ENCODE data around the gene LINGO1.

The LINGO1 gene

DNA sequence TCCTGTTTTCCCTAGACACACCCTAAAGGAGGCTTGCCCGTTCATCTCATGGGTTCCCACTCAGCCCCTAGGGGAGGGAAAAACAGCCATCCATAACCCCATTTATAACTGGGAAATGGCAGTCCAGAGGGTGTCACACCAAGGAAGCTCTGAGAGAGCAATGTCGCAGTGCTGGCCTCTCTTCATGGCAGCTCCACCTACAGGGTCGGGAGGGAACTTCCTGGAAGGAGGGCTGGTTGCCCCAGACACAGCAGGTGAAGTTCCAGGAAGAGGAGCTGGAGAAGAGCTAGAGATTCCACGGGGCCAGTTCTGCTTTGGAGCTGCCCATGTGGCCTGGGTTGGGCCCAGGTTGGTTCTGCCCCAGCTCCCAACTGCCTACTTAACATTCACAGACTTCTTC lies 22.3 kb upstream of the LINGO1 start:
- no peak for DNase-seq

DNA sequence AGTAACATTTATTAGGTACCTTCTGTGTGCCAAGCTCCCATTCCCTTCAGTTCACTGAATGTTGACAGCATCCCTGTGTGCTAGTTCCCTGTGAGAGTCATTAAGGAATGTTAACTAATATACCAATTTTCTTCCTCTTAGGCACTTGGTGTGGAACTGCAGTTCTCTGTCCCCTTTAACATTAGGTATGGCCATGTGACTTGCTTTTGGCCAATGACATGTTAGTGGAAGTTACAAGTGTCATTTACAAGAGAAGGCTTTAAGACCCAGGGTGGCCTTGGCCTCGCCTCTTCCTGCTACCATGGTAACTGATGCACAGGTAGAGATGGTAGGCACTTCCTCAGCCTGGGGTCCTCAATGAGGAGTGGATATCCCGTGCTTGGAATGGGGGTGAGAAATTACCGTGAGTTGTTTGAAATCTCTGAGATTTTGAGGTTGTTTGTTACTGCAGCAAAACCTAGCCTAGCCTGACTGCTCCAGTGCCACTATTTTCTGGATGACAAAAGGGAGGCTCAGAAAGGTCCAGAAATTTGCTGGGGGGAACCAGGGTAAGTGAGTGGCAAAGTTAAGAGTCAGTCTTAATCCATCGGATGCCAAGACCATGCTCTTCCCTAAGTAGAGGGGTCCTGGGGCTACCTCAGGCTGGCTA lies 21.2 kb upstream of the LINGO1 start:
- no peak for DNase-seq

DNA sequence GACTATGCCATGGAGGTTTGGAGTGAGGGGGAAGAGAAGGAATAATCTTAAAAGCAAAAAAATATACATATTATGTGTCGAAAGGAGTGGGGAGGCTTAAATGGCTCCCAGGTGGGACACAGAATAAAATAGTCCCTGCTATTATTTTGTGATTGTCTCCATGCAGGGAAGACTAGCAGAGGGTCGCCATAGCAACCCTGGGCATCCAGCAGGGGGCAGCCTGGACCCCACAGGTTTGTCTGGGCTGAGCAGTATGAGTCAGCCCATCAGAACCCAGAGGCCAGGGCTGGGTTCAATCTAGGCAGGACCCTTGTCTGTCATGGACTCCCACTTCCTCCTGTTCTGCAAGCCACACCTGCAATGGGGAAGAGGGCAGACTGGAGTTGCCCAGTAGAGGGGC lies 17.6 kb upstream of the LINGO1 start:
- no peak for DNase-seq

DNA sequence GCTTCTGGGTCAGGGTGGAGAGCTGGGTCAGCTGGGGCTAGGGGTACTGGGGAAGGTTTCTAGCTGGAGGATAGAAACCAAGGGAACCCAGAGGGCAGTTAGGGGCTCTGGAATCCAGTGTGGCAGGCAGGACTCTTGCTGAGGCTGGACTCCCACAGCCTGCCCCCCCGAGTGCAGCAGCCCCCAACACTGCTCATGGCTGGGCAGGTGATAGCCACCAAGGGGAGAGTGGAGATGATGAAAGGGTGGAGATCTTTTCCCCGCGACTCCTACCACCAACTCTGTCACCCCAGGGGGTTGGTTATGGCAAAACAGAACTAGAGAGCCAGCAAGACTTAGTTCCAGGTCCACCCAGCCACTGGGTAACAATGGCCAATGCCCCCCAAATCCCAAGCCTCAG lies 16.9 kb upstream of the LINGO1 start:
- DNase-seq: no peak

DNA sequence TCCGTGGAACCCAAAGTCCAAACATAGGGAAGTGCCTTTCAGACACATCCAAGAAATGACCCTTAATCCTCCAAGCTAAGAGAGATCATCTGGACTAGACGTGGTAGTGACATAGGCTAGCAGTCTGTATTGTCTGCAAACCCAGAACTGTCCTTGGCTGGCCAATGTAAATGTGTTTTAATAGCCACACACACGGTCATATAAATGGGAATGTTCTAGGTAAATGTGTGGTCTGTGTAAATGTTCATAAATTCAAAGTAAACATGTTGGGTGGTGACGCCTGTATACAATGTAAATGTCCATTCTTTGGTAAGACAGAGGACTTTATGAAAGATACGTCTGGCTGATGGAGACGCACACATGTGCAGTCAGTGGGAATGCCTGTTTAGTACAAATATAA lies 16.3 kb upstream of the LINGO1 start:
- DNase-seq: no peak

DNA sequence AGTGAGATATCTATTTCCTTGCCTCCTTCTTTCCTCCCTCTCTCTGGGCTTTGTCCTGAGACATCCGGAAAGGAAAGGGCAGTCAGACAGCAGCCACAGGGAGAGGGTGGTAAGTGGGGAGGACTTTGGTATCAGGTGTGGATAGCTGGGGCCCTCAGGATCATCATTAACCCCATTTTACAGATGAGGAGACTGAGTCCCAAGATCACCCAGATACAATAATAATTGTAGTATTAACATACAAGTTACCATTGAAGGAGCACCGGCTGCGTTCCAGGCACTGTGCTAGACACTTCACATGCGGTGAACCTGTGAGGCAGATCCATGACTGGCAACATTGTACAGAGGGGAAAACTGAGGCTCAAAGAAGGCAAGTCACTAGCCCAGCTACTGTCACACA lies 15.2 kb upstream of the LINGO1 start:
- no peak for DNase-seq

DNA sequence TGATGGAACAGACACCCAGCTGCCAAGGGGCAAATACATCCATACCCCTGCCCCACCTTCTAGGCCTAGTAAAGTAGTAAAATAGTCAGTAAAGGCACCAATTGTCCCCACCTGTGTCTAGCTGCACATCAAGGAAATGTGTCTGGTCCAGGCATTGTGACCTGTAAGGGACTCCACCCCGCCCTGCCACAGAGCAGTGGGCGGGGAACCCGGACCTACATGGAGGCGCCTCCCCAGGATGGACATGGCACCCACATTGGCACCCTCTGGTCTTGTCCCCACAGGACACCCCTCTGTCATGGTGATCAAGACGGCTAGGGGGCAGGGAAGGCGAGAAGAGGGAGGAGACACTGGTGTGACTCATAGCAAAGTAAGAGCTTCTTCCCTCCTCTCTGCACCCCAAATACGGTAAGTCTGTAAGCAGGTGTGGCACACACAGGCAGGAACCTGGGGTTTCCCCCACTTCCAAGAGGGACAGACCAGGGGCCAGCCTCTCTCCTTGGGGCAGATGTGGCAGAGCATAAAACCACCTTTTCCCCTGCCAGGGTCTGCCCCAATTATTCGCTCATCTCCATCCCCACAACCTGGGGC lies 13.5 kb upstream of the LINGO1 start:
- DNase-seq: no peak

DNA sequence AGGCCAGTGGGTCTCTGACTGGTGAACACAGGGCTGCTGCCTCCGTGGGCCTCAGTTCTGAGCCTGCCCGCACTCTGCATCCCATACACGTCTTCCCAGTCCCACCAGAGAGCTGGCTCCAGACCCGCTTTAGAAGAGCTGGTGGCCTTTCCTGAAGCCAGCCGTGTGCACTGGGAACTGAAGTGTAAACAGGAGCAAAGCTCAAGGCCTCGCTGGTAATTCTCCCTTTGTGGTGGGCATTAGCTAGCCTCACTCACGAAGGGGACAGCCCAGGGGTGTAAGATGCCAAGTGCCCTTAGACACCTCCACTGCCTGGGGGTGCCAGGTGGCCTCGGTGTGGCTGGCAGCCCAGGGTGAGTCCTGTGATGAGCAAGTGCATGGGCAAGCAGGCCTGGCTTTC lies 12.9 kb upstream of the LINGO1 start:
- DNase-seq: no peak

DNA sequence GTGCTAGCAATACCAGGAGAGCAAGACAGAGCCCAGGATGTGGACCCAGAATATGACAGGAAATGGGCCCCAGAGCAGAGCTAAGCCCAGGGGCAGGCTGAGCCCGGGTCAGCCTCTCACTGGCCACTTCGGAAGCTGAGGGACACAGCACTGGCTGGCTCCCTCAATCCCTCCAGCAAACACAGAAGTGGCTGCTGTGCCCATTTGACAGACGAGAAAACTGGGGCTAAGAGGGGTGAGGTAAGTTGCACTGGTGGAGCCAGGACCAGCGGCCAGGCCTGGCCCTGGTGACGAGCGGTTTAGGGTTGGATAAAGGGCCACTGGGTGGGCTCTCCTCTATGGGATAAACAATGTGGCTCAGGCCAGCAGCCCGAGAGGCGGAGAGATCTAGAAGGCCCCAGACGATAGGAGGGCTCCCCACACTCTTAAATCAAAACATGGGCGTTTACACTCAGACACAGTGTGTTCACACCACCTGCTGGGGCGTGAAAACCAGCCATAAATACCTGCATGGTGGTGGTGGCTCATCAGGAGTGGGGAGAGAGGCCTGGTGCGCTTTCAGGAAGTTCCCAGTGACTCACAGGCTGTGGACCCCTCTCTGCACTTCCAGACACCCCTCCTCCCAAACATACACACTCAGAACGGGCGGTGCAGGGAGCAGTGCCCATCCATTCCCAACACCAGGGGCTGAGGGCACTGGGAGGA lies 12.0 kb upstream of the LINGO1 start:
- no peak for DNase-seq

DNA sequence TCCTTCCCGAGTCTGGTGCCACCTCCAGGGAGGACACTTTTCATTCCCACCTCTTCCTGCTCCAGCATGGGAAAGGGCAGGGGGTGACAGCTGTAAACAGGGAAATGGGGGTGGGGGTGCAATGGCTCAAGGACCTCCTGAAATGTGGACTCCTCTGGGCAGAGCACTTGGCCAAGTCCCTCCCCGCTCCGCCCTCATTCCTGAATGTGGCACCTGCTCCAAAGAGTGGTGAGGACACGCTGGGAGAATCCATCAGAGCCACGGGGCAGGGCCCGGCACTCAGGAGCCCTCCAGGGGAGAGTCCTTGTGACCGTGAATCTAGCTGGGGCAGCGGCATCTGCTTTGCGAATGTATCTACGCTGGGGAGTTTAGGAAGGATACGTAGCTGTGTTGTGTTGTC lies 11.1 kb upstream of the LINGO1 start:
- DNase-seq: no peak

DNA sequence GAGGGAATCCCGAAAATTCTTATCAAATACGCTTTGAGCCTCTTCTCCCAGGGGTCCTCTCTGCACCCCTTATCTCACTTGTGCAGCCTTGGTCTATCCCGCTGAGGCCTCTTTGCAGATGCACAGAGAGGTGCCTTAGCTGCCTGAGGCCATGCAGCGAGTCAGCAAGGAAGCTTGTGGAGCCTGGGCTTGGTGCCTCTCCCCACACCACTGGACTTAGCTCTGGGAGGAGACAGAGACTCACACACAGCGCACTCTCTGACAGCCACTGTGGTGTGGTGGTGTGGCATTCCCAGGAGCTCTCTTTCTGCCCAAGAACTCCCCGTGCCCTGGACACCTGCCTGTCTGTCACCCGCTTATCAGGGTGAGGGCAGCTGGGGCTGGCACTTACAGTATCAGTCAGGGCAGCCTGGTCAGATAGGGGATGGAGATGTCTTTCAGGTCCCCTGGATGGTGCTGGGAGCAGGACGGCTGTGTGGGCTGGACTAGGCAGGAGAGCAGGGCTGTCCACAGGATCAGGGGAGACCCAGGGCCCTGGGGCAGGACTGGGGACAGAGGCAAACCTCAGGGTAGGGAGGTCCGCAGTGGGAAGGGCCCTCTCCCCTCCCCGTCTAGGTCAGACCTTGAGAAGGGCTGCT lies 10.2 kb upstream of the LINGO1 start:
- DNase-seq: no peak

DNA sequence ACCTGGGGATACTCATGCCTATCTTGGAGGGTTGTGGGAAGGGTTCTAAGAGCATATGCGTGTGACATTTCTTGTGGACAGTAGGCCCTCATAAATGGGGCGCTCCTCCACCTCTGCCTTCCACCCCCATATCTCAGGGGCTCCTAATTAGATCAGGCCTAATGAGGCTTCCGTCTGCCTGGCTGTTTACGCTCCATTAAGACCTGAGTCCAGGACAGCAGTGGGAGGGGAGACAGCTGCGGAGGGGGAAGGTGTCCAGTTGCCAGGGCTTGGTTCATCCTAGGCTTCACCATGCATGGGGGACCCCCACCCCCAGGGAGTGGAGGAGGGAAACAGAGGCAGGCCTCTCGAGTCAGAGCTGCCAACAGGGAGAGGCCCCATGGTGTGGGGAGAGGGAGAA lies 9.3 kb upstream of the LINGO1 start:
- DNase-seq: no peak

DNA sequence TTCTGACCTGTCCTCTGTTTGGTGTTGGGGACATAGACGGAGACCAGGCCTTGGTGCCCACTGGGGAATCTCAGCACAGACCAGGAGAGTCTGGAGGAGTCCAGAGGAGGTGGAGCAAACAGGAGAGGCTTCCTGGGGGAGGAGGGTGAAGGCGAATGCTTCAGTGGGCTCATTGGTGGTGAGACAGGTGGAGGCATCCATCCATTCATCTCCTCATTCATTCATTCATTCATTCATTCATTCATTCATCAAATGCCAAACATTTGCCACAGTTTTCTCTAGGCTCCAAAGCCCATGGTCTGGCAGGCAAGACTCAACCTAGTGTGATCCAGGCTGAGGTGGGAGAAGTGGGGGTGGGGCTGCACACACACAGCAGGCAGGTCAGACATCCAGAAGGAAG lies 7.9 kb upstream of the LINGO1 start:
- DNase-seq: no peak

DNA sequence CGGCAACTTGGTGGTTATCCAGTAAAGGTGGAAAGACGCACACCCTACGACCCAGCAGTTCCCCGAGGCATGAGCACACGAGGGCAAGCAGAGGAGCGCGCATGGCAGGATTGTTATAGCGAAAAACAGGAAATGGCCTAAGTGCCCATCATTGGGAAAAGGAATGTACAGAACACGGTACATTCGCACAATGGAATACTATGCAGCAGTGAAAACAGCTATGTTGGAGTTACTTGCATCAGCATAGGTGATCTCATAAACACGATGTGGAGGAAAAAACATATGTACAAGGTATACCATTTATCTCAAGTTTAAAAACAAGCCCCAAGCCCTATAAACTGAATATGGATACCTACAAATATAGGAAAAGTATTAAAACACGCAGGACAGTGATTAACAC lies 6.7 kb upstream of the LINGO1 start:
- DNase-seq: no peak

DNA sequence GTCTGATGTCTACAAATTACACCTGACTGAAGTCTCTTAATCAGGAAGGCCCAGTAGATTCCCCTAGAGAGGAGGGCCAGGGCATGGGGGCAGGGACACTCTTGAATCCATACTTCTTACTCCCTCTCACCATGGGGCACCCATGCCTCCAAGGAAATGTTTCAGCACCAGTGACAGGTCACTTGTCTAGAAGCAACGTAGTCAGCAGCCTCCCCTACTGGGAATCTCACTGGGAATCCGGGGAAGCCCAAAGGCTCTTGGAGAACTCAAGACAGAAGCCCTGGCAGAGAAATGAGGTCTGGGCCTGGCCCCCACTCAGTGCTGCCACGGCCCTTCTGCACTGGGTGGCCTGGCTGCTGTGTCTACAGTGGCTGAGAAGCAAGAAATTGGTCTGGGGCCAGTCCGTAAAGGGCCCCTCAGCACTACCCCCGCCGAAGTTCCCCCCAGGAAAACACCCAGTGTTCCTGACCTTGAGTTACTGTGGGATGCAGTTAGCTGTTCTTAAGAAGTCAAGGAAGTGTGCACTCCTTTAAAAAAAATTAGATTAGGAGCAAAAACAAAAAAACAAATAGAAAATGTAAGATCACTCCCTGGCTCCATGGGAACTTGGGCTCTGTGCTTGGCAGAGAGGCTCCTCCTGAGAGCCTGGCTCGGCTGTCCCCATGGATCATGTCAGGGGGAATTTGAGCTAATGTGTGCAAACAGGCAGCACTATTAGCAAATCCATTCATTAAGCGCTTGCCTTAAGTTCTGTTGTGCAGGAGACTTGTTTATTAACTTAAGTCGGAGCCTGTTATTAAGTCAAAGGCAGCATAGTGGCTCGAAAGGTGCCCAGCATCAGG lies 5.4 kb upstream of the LINGO1 start:
- DNase-seq: no peak

DNA sequence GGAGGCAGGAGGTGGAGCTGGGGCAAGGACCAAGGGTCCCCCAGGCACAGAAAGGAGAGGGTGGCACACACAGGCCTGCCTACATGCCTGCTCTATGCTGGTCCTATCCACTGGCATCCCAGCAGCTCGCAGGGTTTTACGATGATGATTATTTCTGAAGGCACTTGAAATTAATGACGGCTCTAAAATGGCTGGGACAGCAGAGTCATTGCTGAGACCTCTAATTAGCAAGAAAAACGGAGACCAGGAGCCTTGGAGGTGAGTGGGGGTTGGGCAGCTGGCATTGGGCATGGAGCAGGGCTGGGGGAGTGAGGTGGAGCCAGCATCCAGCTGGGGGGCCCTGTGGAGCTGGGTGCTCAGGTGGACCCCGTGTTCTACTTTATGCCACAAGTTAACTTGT lies 3.5 kb upstream of the LINGO1 start:
- no peak for DNase-seq

DNA sequence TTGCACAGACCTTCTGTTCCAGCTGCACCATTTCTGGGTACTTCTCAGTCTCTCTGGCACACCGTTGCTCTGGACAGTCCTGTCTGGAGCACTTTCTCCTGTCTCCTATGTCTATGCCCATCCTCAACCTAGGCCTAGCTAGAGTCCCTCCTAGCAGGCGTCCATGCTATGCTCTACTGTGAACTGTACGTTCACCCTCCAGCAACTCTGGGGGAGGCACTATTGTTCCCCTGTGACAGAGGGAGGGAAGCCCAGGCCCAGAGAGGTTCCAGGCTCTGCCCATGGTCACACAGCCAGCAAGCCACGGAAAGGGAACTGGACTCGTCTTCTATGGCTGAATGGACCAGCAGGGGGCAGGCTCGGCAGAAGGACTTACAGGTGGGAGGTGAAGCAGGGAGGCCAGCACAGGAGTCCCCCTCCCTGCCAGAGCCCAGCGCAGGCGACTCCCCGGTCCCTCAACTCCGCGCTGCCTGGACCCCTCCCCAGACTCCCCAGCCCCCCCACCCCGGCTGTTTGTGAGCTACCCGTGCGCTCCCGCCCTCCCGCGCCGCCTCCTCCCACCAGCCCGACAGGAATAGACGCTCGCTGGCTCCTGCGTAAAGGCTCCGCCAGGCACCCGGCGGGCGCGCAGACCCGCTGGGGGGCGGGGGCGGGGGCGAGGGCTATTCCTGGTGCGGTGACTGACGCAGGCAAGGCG lies 1.7 kb upstream of the LINGO1 start:
- DNase-seq: no peak

DNA sequence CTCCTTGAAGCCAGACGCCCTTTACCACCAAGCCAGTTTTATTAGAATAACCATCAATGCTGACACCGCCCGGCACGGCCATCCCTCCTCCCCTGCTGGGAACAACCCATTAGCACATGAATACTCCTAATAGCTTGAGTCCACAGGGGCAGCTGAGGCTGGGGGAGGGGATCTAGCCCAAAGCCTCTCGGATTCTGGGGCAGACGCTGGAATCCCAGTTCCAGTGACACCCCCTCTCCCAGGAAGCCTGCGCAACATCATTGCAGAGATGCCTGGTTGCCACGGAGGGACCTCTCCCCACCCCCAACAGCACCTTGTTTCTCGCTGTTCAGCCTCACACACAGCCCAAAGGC lies 1.2 kb upstream of the LINGO1 start:
- no peak for DNase-seq

DNA sequence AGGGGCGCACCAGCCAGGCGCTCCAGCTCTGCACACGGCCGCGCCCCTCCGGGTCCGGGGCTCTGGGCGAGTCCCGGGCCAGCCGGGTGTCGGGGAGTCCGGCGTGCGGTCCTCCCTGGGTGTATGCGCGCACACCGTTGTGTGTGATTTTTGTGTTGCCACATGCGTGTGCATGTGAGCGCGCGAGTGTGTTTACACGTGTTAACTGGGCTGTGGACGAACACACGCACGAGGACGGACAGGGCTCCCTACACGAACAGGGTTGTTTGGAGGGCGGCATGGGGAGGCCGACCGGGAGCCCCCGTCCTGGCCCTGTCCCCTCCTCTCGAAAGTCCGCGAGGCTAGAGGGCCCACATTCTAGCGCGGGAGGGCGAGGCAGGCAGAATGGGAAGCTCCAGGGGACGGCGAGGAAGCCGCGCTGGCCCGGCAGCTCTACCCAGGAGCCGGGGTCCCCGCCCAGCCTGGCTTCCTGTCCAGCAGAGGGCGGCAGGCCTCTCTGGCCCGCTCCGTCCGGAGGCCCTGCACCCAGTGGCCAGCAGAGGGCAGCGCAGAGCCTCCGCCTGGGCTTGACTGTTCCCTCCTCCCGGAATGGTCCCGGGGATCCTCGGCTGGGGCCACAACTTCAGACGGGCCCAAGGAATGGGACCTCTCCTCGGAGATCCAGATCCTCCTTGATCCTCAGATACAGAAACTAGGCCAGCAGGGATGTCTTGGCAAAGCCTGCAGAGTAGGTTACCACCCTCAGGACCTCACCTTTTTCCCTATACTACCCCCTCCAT lies 611 bp upstream of the LINGO1 start:
- DNase-seq: peak in 1 of 2 donors; percentile 63

DNA sequence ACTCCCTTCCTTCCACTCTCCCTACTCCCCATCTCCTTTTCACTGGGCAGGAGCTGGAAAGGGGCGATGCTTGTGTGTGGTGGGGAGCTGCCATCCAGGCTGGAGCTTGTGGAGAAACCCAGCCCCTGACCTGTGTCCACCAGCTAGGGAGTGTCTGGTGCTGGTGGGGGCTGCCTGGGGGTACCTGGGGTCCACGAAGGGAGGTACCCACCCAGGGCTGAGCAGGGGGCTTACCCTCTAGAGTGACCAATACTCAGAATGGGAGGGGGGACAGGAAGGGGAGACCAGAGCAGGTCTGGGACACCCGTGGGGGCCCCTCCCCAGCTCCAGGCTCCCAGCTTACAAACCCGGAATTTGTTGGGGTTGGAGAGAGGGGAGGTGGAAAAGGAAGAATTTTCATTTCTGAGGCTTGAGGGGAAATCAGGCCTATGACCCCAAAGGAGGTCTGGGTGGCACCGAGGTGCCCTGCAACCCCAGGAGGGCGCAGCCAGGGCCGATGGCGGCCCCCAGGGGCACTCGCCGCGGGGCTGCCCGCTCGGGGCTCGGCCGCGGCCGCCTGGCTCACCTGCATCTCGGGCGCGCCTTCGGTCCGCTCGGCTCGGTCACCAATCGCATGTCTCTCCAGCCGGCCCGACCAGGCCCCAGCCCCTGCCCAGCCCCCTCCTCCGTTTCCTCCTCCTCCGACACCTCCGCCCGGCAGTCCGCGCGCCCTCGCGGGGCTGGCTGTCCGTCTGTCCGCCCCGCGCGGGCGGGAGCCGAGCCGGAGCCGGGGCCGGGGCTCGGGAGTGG lies 773 bp downstream of the LINGO1 start:
- no peak for DNase-seq

Data from bone marrow (tissue), 2 donors.